Limb (tissue), 2 donors: Measurements from ENCODE around the gene STK32C.

Experiments
- DNase-seq, 2 donors: peaks; one replicate each; pipeline ENCODE4 v3.0.0-alpha.2; 2016; ENCODE audit errors: extremely low spot score in 2 of 2

Gene STK32C

GRCh38 chr10:132307823-132308586 is at the start of gene STK32C:
Gene STK32C, minus strand, starts transcription at chr10:132307950. Its CDS starts 117 bp downstream, at chr10:132307833.
- peak; percentile 90 to 98 for DNase-seq

- no peak for DNase-seq
Observed at GRCh38 chr10:132356621-132357195, 49.0 kb upstream of the STK32C start.

- no peak for DNase-seq
Observed at GRCh38 chr10:132355754-132356153, 48.0 kb upstream of the STK32C start.

DNA sequence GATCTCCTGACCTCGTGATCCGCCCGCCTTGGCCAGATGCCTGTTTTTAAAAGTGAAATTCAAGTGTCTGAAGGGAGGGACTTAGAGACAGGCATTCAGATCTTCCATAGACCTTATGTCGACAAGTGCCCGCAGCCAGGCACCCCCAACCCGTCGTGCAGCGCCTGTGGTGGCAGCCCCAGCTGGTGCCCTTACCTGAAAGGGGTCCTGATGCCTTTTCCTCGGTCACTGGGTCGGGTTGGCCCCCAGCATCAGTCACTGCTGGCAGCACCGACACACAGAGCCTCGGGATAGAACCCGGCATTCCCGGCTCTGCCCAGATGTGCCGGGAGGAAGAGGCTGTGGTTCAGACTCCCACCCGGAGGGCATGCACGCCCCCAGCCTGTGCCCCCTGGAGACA is 47.5 kb upstream of the STK32C start:
- DNase-seq: no peak

- DNase-seq: no peak
Observed at GRCh38 chr10:132354356-132355094, 46.8 kb upstream of the STK32C start.

DNA sequence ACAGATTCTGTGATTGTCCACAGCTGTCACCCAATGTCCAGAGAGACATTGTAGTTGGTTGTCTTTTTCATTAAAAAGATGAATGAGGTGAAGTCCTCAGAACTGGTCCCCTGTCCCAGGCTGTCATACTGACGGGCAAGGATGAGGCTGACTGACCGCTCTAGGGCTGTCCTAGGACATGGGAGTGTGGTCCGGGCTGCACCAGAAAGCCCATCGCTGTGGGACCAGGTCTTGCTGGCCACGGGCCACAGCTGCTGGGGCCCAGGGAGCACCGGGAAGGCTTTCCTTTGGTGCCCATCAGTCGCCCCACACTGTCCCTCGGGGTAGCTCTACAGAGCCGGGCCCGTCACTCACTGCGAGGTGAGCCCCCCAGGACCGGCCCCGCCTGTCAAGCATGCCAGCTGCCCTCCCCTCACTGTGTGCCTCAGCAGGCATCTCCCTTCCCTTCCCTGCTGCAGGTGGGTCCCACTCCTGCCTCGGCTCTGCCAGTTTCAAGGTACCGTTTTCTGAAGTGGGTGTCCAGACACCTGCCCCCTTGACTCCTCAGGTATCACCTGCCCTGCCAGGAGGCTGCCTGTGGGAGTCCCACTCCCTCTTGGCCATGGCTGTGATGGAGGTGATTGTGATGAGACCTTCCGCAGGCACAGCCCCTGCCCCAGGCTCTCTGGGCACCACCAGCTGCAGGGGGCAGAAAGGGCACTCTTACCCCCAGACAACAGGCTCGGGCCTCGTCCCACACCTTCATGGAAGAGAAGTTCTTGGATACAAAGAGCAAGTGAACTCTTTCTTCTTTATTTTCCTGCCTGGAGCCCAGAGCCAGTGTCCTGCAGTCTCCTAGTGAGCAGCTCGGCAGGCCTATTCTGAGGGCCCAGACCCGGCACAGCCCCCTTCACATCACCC is 46.0 kb upstream of the STK32C start:
- DNase-seq: no peak

DNA sequence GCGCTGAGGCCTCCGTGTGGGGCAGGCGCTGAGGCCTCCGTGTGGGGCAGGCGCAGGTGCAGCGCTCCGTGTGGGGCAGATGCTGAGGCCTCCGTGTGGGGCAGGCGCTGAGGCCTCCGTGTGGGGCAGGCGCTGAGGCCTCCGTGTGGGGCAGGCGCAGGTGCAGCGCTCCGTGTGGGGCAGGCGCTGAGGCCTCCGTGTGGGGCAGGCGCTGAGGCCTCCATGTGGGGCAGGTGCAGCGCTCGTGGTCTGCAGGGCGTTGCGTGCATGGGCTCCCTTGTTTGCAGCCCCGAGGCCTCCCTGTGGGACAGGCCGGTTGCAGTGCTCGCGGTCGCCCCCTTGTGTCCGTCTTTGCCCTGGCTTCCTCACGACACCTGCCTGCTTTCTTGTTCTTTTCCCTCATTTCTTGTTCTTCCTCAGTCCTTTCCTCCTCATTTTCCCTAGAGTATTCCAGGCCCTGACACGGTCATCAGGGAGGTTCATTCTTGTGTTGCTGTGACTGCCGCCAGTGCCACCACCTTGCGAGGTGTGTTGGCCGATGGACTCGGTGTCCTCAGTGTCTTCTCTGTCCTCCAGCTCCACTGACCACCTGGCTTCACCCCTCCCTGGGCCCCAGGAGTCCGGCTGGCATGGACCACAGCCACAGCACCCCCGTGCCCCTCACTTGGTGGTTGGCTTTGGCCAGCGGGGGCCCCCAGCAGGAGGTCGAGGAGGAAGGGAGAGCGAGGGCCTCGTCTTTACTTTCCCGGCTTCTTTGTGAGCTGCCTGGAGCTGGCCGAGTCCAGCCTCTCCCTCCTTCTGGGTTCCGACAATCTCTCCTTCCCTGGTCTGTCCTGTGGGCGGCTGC is 44.9 kb upstream of the STK32C start:
- DNase-seq: peak; percentile 20 to 86

DNA sequence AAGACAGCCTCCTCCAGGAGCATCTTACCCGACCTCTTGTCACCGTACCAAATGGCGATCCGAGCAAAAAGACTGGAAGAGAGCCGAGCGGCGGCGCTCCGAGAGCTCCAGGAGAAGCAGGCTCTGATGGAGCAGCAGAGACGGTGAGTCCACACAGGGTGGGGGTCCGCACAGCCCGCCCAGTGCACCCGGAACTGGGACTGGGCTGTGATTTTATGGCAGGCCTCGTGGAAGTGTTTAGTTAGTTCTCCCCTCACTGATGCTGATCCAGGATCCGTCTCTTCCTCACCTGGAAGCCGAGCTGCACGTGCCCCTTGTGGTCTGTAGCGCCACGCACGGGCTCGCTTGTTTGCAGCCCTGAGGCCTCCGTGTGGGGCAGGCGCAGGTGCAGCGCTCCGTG is 43.9 kb upstream of the STK32C start:
- DNase-seq: no peak

- no peak for DNase-seq
Observed at GRCh38 chr10:132350946-132351345, 43.2 kb upstream of the STK32C start.

DNA sequence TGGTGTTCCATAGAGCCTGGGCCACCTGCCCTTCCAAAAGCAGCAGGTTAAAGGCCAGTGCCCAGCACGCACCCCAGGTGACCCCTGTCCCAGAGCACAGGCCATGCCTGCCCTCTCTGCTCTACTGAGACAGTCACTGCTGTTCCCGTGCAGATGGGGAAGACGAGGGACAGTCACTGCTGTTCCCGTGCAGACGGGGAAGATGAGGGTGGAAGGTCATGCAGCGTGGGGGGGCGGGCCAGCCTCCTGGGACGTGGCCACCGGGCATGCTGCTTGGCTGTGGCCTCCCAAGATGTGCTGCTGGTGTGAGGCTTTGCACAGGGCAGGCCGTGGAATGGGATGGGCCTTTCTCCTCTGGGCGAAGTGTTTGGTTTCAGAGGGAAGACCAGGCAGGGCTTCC is 42.6 kb upstream of the STK32C start:
- DNase-seq: no peak

DNA sequence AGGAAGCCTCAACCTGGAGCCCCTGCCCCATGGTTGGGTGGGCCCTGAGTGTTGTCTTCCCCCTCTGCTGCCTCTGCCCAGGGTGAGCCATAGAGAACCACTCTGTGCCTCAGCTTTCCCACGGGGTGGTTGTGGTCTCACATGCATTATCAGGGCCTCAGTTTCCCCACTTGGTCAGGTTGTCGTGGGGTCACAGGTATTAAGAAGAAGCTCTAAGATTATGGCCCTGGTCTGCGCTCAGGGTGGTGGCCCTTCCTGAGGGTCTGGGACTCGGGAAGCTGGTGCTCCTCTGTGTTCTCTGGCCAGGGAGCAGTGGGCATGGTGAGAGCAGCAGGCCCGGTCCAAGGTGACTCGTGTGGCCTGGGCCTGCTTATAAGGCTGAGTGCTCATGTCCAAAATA is 42.0 kb upstream of the STK32C start:
- no peak for DNase-seq

DNA sequence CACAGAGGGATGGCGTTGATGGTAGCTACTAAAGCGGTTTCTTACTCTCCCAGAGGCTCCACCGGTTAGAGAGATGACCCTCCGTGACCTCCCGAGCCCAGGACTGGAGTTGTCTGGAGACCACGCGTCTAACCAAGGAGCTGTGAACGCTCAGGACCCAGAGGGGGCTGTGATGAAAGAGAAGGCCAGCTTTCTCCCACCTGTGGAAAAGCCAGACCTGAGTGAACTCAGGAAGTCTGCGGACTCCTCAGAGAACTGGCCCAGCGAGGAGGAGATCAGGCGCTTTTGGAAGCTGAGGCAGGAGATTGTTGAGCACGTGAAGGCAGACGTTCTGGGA is 40.1 kb upstream of the STK32C start:
- no peak for DNase-seq

DNA sequence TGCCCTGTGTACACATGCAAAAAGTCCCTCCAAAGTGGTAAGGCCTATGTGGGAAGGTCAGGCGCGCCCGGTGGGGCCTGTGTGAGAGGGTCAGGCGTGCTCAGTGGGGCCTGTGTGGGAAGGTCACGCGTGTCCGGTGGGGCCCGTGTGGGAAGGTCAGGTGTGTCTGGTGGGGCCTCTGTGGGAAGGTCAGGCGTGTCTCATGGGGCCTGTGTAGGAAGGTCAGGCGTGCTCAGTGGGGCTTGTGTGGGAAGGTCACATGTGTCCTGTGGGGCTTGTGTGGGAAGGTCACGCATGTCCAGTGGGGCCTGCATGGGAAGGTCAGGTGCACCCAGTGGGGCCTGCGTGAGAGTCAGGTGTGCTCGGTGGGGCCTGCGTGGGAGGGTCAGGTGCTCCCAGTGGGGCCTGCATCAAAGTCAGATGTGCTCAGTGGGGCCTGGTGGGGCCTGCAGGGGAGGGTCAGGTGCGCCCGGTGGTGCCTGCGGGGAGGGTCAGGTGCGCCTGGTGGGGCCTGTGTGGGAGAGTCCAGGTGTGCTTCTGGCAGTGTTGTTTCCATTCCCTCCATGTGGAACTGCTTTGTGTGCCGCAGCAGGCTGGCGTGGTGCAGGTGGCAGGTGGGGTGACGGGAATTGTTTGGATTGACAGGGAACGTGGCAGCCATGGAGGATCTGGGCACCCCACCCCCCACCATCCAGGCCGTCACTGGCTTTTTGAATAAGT is 39.6 kb upstream of the STK32C start:
- no peak for DNase-seq

- DNase-seq: no peak
Observed at GRCh38 chr10:132346806-132347205, 39.1 kb upstream of the STK32C start.

DNA sequence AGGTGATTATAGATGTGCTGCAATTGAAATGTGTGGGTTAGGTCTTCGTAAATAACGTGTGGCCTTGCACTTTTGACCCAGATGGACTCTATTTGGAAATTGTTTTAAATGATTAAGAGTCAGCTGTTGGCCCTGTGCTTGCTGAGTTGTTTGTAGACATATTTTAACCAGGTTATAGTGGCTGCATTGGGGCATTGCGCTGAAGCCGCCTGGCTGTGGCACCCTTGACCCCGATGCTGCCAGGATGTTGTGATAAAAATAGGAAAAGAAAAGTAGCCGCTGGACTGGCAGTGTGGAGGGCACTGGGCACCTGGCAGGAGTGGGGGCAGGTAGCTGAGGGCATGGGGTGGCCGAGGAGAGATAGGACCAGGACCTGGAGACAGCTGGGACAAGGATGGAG is 37.6 kb upstream of the STK32C start:
- DNase-seq: no peak

DNA sequence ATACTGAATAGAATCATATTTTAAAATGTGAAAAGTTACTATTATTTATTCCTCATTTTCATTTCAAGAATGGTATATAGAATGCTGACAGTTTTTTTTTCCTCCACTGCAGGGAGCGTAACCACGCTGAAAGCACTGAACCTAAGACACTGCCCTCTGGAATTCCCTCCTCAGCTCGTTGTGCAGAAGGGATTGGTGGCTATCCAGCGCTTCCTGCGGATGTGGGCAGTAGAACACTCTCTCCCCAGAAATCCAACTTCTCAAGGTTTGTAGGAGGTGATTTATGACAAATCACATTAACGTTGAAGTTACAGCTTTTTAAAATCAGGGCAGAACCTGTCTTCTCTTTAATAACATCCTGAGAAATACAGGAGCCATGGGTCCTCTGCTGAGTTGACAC is 36.6 kb upstream of the STK32C start:
- DNase-seq: no peak

DNA sequence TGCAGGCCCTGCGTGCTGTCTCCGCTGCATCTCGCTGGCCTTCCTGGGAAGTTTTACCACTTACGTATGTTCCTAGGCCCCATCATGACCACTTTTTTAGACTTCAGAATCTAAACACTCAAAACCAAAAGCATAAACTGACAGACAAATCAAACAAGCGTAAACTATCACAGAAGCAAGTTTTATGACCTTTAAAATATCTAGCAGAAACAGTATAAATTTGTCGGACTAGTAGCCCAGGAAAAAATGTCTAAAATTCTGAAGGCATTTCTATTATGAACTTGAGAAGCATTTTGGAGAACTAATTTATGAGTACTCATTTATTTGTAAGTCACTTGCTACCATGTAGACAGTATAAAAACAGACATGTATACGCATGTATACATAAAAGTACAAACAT is 34.8 kb upstream of the STK32C start:
- DNase-seq: no peak

DNA sequence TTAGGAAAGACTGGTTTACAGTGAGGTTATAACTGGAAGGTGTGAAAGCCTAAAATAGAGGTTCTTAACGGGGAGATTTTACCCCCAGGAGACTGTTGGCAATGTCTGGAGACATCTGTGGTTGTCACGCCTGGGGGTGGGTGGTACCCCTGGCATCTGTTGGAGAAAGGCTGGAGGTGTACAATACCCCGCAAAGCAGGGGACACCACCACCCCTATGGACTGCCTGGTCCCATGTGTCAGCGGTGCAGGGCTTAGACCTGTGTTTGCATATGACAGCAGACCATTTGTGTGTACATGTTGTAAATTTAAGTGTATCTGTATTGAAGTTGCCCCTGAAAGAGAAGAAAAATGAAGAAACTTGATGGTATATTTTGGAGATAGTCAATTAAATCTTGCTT is 34.0 kb upstream of the STK32C start:
- no peak for DNase-seq

- no peak for DNase-seq
Observed at GRCh38 chr10:132341017-132341416, 33.3 kb upstream of the STK32C start.

GRCh38 chr10:132339276-132339675 is 31.5 kb upstream of the STK32C start:
- no peak for DNase-seq
